Measurements from ENCODE around the gene SRF.

The SRF gene

DNA sequence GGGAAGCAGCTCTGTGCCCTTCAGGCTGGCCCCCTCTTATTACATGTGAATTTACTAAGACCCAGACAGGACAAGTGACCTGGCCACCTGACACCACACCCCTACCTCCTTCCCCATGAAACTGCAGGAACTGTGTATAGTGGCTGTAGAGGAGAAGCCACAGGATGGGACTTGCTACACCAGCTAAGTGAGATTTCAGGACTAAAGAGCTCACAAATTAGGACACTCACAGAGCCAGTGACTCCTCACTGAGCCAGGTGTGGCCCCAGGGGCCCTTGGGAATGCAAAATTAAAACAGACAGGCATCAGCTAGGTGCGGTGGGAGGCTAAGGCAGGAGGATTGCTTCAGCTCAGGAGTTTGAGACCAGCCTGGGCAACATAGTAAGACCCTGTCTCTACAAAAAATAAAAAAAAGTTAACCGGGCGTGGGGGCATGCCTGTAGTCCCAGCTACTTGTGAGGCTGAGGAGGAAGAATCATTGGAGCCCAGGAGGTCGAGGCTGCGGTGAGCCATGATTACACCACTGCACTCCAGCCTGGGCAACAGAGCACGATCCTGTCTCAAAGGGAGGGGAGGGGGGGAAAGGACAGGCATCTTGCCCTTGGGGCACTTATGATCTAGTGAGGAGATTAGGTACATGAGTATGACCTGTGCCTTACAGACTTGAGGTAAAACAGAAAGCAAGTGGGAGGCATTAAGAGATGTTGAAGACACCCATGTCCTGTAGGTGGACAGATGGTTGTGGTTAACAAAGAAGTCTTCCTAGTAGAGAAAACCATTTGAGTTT is 23.2 kb upstream of the SRF start:
- no peak for FAIRE-seq

GRCh38 chr6:43149265-43149664 is 21.8 kb upstream of the SRF start:
- no peak for FAIRE-seq

- FAIRE-seq, result no peak
These were observed 20.9 kb upstream of the SRF start for GRCh38 chr6:43150051-43150751.

- no peak for FAIRE-seq
These were observed 11.5 kb upstream of the SRF start for GRCh38 chr6:43159599-43159998.

GRCh38 chr6:43163899-43164298 is 7.2 kb upstream of the SRF start:
- no peak for FAIRE-seq

DNA sequence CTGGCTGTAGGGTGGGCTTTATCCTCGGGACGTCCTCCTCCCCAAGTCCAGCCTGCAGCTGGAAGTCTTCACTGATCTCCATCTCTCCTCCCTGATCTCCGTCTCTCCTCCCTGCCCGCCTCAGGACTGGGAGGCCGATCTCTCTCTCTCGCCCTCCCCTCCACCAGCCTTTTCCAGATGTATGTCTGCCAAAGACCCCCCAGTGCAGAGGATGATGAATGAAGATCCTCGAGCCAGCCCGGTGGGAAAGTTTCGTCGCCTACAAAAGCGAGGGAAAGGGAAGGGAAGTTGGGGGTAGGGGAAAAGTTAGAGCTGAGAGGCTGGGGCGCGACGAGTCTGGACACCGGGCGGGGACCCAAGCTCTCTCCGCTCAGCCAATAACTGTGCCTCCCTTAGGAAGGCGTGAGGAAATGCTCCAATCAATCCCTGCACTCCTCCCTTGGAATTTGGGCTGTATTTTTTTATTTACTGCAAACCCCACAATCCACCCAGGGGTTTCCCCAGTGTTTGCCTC is 595 bp upstream of the SRF start:
- FAIRE-seq, result no peak

DNA sequence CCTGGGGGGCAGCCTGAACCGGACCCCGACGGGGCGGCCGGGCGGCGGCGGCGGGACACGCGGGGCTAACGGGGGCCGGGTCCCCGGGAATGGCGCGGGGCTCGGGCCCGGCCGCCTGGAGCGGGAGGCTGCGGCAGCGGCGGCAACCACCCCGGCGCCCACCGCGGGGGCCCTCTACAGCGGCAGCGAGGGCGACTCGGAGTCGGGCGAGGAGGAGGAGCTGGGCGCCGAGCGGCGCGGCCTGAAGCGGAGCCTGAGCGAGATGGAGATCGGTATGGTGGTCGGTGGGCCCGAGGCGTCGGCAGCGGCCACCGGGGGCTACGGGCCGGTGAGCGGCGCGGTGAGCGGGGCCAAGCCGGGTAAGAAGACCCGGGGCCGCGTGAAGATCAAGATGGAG is 636 bp downstream of the SRF start:
- no peak for FAIRE-seq

GRCh38 chr6:43172104-43173007 is 1.3 kb downstream of the SRF start:
- no peak for FAIRE-seq

- no peak for FAIRE-seq
These were observed 2.7 kb downstream of the SRF start for GRCh38 chr6:43173591-43174262.

DNA sequence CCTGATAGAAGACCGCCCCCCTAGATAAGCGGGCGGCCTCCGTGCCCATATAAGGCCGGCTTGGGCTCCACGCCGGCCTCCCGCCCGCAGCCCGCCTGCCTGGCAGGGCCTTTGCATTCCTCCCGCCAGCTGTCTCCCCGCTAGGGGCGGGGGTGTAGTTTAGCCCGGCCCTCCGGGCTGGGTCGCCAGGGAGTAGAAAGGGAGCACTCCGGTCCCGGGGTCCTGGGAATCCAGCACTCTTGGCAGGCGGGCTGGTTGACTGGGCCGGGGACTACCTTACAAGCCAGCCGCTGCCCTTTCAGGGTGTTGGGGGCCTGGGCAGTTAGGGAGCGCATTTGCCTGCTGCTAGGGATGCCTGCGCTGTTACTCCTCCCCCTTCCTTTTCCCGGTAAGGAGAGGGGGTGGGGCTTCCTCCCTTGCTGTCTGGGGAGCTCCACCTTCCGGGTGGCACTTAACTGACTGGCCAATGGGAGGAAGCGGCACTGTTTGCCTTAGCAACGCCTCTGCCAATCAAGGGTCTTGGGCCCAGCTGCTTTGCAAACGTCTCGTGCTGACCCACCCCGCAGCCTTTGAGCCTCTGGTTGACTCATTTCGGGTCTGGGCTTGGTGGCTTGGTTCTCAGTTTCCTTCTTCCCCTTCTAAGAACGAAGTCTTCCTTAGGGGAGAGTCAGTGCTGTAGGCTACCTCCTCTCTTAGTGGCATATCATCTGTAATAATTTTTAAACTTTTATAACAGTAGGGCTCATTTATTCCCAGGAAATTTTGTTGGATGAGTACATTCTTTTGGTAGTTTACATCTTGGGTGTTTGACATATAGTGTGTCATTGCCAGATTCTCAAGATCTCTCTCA is 3.4 kb downstream of the SRF start:
- FAIRE-seq, result peak; percentile 41

- FAIRE-seq, result no peak
These were observed 4.8 kb downstream of the SRF start for GRCh38 chr6:43175676-43176422.

GRCh38 chr6:43176423-43176786 is 5.3 kb downstream of the SRF start:
- no peak for FAIRE-seq

- FAIRE-seq, result no peak
These were observed 7.1 kb downstream of the SRF start for GRCh38 chr6:43178150-43178549.

- no peak for FAIRE-seq
These were observed 8.1 kb downstream of the SRF start for GRCh38 chr6:43178951-43179830.

DNA sequence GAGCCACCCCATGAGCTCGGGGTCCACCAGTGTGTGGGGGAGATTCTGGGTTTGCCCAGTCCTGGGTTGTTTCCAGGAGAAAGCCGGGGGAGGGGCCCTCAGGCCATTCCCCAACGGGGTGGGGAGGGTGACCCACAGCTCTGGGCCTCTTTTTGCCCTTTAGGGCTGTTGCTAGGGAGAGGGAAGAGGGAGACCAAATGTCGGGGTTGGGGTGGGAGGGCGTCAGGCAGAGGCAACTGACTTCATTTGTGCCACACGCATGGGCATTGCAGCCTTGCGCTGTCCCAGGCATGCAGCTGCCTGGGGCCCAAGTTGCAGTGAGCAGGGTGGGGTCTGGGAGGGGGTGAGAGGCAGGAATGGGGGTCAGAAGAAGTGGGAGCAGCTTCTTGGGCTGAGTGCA is 9.0 kb downstream of the SRF start:
- FAIRE-seq, result no peak

- FAIRE-seq, result no peak
These were observed 9.9 kb downstream of the SRF start for GRCh38 chr6:43180985-43181384.

DNA sequence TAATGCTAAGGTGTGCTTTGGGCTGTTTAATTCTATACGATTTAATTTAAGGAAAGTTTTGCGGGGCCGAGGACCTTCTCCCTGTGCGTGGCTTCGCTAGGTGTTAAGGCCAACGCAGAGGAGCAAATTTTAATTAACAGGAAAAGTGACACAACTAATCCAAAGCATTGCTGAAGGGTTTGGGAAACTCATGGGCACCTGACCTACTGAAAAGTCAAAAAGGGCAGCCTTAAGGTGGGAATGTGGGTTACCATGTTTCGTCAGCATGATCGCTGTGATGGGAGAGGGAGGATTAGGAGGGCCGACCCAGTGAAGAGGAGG is 10.5 kb downstream of the SRF start:
- no peak for FAIRE-seq

DNA sequence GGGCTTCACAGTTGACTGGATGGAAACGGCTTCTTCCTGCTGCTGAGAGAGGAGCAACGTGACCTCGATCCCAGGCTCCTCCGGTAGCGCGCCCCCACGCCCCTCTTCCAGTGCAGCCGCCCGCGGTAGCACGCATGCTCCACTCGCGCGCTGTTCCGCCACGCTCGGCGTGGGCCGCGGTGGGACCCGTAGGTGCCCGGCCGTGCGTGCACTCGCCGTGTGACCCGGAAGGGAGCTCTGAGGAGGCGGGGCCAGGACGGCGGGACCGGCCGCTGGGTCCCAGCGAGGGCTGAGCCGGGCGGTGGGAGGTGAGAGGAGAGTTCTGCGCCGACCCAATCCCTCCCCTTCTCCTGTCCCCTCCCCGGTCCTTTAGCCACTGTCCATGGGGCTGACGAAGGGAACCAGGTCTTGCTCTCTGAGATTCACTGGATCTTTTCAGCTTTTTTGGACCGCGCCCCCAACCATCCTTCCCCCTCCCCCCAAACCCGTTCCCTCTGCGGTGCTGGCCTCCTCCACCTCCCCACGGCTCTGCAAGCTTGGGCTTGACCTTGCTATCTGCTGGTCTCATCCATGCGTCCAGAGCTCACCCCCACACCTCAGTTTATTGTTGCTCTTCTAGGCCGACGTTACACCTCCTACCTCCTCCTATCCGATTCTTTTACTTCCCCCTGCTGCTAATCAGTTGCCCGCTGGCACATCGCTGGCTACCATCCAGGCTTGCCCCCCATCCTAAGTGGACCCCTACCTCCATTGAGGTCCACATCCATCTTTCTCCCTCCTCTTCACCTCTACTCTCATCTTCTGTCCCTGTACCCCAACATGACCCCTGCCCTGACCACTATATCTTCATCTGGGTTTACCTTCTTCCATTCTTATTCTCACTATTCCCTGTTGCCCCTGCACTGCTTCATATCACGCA is 11.1 kb downstream of the SRF start, which contains the start of gene CUL9:
Gene CUL9, plus strand, starts transcription at position 255 of the 919 bp plus-strand sequence. CDS start 2,115 bp downstream, outside the sequence.
- no peak for FAIRE-seq

GRCh38 chr6:43183441-43183840 is 12.4 kb downstream of the SRF start:
- no peak for FAIRE-seq
